Measurements from ENCODE around the gene KRTAP5-2.
"Not testable (repeated sequence)": the region's sequence is repeated elsewhere in the genome, so short reads cannot be mapped to it uniquely, and the experiment has no call there.

KRTAP5-2 gene

DNA sequence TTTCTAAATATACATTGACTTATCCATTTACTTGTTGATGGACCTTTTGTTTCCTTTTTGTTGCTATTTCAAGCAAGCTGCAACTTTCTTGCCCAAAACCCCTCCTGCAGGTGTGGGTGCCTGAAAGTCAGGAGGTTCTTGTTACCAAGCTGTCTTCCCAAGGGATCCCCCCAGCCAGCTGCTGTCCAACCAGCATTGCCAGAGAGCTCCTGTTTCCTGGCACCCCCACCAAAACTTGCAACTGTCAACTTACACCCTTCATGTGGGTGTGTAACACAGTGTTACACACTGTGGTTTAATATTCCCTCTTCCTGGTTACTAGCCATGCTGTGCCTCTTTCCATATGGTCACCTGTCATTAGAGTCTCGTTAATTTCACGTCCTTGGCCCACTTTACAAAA, 11.4 kb downstream of the KRTAP5-2 start:
- DNase-seq, result no peak

- not testable (repeated sequence) for DNase-seq
Measured at GRCh38 chr11:1584661-1585370, 13.3 kb downstream of the KRTAP5-2 start, which contains the start of gene KRTAP5-1. Gene KRTAP5-1 (minus strand): TSS chr11:1585283. CDS start chr11:1585249, 34 bp downstream.

DNA sequence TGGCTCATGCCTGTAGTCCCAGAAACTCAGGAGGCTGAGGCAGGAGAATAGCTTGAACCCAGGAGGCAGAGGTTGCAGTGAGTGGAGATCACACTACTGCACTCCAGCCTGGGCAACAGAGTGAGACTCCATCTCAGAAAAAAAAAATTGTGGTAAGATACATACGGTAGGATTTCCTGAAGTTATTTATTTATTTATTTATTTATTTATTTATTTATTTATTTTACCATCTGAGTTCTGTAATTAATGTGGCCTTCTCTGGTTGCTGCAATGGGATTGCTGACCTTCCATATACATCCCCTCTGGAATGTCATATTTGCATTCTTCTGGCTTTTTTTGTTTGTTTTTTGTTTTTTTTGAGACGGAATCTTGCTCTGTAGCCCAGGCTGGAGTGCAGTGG, 15.2 kb downstream of the KRTAP5-2 start:
- DNase-seq, result not testable (repeated sequence)

DNA sequence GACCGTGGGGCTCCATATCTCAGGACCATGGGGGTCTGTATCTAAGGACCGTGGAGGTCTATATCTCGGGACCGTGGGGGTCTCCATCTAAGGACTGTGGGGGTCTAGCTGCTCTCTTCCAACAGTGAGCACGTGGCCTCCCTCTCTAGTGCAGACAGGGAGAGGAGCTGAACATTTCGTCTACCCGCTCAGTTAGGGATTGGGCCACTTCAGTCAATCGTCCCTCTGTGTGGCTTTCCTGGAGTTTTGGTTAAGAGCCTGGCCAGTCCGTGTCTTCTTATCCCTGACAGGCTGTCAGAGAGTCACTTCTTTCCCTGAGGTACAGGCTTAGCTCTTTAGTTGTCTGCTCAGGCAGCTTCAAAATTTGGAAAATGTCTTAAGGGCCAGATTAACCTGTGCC, 16.1 kb downstream of the KRTAP5-2 start:
- DNase-seq, result no peak

DNA sequence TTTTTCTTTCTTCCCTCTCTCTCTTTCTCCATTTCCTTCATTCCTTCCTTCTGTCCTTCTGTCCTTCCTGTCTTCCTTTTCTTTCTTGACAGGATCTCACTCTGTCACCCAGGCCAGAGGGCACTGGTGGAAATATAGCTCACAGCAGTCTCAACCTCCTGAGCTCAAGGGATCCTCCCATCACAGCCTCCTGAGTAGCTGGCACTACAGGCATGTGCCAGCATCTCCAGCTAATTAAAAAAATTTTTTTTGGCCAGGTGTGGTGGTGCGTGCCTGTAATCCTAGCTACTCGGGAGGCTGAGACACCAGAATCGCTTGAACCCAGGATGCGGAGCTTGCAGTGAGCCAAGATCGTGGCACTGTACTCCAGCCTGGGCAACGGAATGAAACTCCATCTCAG, 21.3 kb downstream of the KRTAP5-2 start:
- DNase-seq, result no peak

DNA sequence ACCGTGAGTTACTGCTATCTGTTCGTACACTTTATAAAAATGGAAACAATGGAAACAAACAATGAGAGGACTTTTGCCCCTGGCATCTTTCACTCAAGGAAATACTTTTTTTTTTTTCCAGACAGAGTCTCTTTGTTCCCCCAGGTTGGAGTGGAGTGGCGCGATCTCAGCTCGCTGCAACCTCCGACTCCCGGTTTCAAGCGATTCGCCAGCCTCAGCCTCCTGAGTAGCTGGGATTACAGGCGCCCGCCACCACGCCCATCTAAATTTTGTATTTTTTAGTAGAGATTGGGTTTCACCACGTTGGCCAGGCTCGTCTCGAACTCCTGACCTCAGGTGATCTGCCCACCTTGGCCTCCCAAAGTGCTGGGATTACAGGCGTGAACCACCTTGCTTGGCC, 22.3 kb downstream of the KRTAP5-2 start:
- DNase-seq, result not testable (repeated sequence)

- no peak for DNase-seq
Measured at GRCh38 chr11:1574933-1575242, 23.2 kb downstream of the KRTAP5-2 start.

DNA sequence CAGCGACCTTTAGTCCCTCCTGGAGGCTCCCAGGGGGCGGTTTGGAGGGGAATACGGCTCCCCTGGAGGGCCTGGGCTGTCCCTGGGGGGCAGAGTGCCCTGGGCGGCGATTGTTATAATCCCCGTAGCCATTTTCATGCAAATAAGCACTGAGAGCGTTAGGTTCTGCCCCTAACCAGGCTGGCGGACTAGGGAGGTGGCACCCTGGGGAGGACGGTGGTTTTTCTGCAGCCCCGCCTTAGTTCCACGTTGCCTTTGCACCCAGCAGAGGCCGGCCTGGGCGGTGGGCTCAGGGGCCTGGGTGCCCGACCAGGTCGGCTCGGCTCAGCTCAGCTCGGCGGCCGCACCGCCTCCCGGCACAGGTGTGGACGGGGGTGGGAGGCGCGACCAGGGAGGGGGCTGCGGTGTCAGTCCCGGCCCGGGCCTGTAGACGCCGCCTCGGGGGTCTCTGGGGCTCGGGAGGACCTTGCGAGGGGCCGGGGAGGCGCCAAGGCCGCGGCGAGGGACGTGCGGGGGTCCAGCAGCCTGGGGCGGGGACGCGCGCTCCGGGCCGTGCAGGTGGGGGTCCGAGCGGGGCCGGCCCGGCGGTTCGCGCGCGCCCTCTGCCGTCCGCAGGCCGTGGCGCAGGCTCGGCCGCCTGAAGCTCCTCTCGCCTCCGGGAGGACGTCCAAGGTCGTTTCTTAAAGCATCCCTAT, 23.7 kb downstream of the KRTAP5-2 start:
- peak; percentile 86 for DNase-seq

- DNase-seq, result peak; percentile 69
Measured at GRCh38 chr11:1573903-1574237, 24.2 kb downstream of the KRTAP5-2 start.

DNA sequence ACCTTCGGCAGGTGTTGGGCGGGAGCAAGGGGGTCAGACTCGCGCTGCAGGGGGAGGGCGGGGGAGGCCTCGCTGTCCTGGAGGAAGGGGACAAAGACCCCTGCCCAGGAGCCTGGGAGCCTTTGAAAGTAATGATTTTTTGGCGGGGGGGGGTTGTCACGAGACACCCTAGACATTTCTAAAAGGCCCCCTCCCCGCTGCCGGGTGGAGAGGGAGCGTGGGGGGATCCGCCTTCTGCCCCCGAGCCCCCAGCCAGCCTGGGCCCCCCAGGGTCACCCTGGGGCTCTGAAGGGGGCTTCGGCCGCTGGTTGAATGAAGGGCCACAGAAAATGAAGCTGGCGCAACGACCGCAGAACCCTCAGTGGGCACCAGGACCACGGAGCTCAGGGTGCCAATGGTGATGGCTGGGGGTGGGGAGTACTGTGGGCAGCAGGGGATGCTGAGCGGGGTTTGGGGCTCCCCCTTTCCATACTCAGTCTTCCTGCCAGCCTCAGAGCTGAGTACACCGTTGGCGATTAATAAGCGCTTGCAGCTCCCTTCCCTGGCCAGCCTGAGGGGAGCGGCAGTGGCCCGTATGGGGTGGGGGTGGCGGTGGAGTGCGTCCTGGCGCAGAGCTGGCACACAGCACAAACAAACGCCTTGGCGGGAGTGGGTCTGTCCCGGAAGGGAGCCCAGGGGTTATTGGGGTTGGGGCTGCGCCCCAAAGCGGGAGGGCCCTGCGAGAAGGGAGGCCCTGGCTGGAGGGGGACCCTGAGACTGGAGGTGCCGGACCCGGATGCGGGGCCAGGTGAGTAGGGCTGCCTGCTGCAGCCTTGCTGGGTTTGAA, 24.8 kb downstream of the KRTAP5-2 start:
- DNase-seq, result peak; percentile 35

DNA sequence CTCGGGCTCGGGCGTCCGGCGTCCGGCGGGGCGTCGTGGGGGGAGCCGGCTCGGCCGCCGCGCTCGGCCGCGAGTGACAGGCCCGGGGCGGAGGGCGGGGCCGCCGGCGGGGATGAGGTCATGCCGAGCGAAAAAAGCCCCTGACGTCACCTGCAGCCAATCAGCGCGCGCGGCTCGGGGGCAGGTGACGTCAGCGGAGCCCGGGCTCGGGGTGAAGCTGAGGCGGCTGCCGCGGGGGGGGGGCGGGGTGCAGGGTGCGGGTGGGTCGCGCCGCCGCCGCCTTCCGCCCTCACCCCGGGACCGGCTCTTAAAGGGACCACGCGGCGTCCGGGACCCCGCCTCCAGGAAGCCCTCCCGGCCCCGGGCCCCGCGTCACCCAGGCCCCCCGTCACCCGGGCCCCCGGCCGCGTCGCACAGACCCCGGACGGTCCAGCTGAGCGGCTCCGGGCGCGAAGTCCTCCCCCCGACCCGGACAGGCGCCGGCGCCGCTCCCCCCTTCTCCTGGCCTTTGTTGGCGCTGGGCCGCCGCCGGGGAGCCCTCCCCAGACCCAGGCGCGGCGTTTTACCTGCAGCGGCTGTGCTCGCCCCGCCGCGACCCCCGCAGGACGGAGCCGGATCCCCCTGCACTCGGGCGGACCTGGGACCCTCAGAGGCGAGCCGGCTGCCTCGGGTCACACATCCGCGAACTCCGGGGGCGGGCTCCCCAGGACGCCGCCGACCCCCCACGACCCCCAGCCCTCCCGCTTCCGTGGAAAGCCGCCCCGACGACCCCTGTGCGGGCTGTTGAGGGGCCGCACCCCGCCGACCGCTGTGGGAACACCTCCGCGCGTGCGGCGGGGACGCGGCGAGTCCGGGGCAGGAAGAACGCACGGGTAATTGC, 25.7 kb downstream of the KRTAP5-2 start, which contains the start of gene DUSP8:
Gene DUSP8 (minus strand): TSS at position 75 of the 880 bp plus-strand sequence. CDS start 6,445 bp downstream, outside the sequence.
- peak; percentile 99 for DNase-seq

GRCh38 chr11:1571760-1572196, 26.3 kb downstream of the KRTAP5-2 start:
- DNase-seq, result no peak

DNA sequence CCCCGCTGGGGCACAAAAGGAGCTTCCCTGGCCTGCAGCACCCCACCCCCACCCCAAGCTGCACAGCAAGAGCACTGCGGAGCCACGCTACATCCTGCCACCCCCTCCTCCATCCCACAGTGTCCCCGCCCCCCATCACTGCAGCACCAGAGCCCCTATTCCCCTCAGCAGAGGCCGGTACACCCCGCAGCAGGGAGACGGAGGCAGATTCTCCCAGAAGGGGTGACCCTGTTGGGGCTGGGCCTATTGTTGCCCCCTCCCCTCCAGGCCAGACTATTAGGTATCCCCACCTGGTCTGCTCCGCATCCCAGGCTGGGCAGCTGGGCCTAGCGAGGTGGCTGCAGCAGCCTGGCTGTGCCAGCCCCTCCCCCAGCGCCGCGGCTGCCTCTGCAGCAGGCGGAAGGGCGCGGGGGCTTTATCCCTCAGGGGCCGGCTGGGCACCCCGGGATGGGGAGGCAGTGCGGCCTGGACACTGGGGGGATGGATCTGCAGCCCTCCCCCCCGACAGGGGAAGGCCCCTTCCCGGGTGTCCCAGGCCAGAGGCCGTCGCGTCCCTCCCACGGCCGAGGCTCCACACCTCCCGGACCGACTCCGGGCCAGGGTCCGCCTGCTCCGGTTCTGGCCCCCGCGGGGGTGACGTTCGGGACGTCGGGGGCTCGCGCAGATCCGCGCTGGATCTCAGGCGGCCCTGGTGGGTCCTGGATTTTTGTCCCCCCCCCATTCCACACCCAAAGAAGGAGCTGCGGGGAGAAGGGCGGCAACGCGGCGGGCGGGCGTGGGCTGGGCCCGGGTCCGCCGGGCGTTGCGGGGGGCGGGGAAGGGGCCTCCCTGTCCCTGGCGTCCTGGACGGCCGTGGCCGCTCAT, 27.0 kb downstream of the KRTAP5-2 start:
- DNase-seq, result no peak

GRCh38 chr11:1570531-1570895, 27.6 kb downstream of the KRTAP5-2 start:
- DNase-seq, result no peak

DNA sequence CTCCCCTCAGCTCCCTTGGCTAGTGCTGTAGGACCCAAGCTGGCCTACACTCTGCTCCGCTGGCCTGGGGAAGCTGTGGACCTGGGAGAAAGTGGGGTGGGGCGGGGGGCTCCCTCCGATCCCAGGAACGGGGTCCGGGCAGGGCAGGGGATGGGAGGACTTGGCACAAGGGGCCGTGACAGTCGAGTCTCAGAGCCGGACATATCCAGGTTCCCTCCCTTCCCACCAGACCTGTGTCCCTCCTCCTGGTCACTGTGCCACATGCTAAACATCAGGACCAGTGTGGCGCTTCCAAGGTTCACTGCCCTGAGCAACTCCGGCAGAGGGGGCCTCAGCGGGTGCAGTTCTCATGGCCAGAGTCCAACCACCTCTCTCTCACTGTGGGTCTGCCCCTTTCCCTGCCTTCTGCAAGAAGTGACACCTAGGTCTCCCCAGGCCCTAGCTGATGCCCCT, 28.1 kb downstream of the KRTAP5-2 start:
- DNase-seq, result no peak

DNA sequence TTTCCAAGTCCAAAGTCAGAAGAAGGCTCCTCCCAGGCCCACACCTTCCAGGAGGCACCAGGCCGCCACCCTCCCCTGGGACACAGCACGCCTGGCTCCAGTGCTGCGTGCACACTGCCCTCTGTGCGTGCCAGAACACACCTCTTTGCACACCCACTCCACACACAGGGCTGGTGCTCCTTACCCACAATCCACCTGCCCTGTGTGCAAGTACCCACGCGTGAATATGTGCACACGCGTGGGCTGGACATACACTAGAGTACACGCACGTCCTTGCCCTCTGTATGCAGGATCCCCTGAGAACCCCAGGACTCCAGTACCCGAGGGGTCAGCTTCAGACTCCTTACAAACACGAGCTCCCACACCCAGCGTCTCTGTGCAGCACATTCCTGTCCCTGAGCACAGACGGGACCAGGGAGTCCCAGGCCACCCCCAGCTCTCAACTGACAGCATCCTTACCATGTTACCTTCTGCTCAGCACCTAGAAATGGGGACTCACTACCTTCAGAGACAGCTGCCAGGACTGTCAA, 28.8 kb downstream of the KRTAP5-2 start:
- no peak for DNase-seq

DNA sequence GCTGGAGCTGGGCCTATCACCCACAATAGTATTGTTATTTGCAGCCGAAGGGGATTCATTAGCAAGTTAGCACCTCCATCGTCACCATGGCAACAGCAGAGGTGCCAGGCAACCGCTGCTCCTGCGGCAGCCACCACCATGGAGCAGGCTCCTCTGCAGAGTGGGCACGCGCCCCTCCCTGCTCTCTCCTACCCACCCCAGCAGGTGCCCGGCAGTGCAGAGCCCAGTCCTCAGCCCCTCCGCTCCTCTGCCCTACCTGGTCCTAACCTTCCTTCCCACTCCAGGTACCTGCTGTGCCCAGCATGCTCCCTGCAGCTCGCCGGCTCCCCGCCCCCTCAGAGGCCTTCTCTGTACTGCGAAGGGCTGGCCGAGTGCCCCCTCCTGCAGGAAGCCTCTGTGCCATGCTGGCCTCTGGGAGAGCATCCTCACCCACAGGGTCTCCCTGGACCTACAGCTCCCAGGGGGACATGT, 29.6 kb downstream of the KRTAP5-2 start:
- DNase-seq, result peak; percentile 33

DNA sequence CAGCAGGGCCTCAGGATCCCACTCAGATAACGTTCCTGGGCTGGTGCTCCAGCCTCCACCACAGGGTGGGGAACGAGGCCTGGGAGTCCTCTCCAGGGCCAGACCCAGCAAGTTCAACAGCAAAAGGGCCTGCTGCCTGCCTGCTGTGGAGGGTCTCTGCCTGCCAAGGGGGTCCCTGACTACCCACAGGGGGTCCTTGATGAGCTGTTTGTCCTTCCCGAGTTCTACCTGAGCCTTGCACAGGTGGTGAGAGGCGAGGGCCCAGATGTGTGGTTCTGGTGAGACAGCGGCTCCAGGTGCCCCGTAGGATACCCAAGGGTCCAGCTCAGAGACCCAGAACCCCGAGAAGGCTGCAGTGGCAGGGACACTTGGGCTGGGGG, 30.4 kb downstream of the KRTAP5-2 start:
- DNase-seq, result no peak

GRCh38 chr11:1567052-1567720, 30.9 kb downstream of the KRTAP5-2 start:
- no peak for DNase-seq

GRCh38 chr11:1566381-1567051, 31.6 kb downstream of the KRTAP5-2 start:
- peak; percentile 67 for DNase-seq

Data from 8988T (cell line).